ENCODE measurements around the gene EHD2. TPM values are rescaled to one million over a fixed set of nuclear protein-coding genes. Genes with fewer than 3 reads are reported as not detected.
"Not testable (repeated sequence)": the region's sequence is repeated elsewhere in the genome, so short reads cannot be mapped to it uniquely, and the experiment has no call there.

The EHD2 gene
- total RNA-seq, 1 experiment from 2014 or later = 60.5 TPM

DNA sequence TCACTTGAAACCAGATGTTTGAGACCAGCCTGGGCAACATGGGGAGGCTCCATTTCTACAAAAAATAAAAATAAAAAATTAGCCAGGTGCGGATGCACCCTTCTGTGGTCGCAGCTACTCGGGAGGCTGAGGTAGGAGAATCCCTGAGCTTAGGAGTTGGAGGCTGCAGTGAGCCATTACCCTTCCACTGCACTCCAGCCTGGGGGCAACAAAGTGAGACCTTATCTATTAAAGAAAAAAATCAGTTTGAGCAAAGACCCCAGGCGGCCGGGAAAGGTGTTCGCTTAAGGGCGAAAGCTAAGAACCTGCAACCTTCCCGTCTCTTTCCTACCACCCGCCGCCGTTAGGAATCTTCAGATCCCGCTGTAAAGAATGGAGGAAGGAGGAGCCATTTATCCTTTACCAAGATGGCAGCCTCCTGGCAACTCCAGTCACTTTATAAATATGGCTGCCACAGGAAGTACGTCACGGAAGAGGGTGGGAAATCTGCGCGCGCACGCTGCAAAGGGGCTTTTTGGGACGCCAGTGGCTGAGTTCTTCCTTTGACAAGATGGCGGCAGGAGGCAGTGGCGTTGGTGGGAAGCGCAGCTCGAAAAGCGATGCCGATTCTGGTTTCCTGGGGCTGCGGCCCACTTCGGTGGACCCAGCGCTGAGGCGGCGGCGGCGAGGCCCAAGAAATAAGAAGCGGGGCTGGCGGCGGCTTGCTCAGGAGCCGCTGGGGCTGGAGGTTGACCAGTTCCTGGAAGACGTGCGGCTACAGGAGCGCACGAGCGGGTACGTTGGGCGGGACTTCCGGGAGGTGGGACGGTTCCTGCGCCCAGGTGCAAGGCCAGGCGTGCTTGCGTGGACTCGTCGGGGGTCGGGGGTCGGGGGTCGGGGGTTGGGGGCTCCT lies 32.0 kb downstream of the EHD2 start, which contains the start of gene NOP53 (continued):
- TF ChIP-seq, protein P1, sequence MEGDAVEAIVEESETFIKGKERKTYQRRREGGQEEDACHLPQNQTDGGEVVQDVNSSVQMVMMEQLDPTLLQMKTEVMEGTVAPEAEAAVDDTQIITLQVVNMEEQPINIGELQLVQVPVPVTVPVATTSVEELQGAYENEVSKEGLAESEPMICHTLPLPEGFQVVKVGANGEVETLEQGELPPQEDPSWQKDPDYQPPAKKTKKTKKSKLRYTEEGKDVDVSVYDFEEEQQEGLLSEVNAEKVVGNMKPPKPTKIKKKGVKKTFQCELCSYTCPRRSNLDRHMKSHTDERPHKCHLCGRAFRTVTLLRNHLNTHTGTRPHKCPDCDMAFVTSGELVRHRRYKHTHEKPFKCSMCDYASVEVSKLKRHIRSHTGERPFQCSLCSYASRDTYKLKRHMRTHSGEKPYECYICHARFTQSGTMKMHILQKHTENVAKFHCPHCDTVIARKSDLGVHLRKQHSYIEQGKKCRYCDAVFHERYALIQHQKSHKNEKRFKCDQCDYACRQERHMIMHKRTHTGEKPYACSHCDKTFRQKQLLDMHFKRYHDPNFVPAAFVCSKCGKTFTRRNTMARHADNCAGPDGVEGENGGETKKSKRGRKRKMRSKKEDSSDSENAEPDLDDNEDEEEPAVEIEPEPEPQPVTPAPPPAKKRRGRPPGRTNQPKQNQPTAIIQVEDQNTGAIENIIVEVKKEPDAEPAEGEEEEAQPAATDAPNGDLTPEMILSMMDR (IDR thresholded peaks at IDR 0.05 in 2 of 3, conservative IDR thresholded peaks at IDR 0.05 in 1 of 3; ENCODE audit: borderline replicate concordance in 1 of 3, insufficient read depth in 1 of 3, low read depth in 2 of 3, low read length in 2 of 3) = peak in 1 of 3 experiments; percentile 1; a peak in 1 of 6 replicates
- TF ChIP-seq EZH2 (IDR thresholded peaks at IDR 0.05) (no peak), EGR1 (IDR thresholded peaks at IDR 0.05; ENCODE audit: low read depth) (peak; percentile 85), EZH2phosphoT487 (IDR thresholded peaks at IDR 0.05; ENCODE audit: borderline replicate concordance) (no peak), YY1 (IDR thresholded peaks at IDR 0.05; ENCODE audit: extremely low read depth, insufficient replicate concordance, low read depth, low read length) (peak; percentile 99), SIN3A (IDR thresholded peaks at IDR 0.05; ENCODE audit: low read depth) (0 out of 2 replicates have a peak, but pooled peaks have one; percentile 74), SRF (IDR thresholded peaks at IDR 0.05; ENCODE audit: low read depth) (no peak), JUND (IDR thresholded peaks at IDR 0.05) (no peak), CBX3 (IDR thresholded peaks at IDR 0.05; ENCODE audit: low read depth) (no peak), ELF1 (IDR thresholded peaks at IDR 0.05; ENCODE audit: borderline replicate concordance, low read depth) (no peak; the same call in 1 of the 2 replicates), ZFX (IDR thresholded peaks at IDR 0.05) (peak; percentile 40; the same call in 1 of the 2 replicates), POLR2AphosphoS5 (IDR thresholded peaks at IDR 0.05; ENCODE audit: low read depth, low read length) (peak; percentile 67), POLR2A (IDR thresholded peaks at IDR 0.05; ENCODE audit: borderline replicate concordance, extremely low read depth, insufficient read depth, insufficient read length) (no peak)
- TF ChIP-seq, protein P2, sequence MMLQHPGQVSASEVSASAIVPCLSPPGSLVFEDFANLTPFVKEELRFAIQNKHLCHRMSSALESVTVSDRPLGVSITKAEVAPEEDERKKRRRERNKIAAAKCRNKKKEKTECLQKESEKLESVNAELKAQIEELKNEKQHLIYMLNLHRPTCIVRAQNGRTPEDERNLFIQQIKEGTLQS (IDR thresholded peaks at IDR 0.05) = no peak
- TF ChIP-seq, protein P3, sequence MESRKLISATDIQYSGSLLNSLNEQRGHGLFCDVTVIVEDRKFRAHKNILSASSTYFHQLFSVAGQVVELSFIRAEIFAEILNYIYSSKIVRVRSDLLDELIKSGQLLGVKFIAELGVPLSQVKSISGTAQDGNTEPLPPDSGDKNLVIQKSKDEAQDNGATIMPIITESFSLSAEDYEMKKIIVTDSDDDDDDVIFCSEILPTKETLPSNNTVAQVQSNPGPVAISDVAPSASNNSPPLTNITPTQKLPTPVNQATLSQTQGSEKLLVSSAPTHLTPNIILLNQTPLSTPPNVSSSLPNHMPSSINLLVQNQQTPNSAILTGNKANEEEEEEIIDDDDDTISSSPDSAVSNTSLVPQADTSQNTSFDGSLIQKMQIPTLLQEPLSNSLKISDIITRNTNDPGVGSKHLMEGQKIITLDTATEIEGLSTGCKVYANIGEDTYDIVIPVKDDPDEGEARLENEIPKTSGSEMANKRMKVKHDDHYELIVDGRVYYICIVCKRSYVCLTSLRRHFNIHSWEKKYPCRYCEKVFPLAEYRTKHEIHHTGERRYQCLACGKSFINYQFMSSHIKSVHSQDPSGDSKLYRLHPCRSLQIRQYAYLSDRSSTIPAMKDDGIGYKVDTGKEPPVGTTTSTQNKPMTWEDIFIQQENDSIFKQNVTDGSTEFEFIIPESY (IDR thresholded peaks at IDR 0.05; ENCODE audit: extremely low read depth, insufficient replicate concordance, low read length) = no peak

DNA sequence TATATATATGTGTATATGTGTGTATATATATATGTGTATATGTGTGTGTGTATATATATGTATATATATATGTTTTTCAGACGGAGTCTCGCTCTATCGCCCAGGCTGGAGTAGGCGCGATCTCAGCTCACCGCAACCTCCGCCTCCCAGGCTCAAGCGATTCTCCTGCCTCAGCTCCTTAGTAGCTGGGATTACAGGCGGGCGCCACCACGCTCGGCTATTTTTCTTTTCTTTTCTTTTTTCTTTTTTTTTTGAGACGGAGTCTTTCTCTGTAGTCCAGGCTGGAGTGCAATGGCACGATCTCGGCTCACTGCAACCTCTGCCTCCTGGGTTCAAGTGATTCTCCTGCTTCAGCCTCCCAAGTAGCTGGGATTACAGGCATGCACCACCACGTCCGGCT lies 32.9 kb downstream of the EHD2 start:
- H3K9me2 ChIP-seq (ENCODE audit: insufficient read depth); DNase-seq (ENCODE audit: low read depth, low spot score); H3K9me3 ChIP-seq (ENCODE audit: control insufficient read depth in 1 of 2, insufficient read depth in 1 of 2, low read depth in 1 of 2, low read length in 2 of 2); RAD21 ChIA-PET (ENCODE audit: low non-redundant PET in 1 of 2, low total read pairs in 2 of 2, uncharacterized antibody in 2 of 2, unreplicated experiment in 2 of 2); intact Hi-C loops (cut with micrococcal nuclease); ATAC-seq; H2AFZ ChIP-seq (ENCODE audit: low read depth, low read length, poor library complexity, severe bottlenecking); H4K20me1 ChIP-seq (ENCODE audit: insufficient read depth); H3K27me3 ChIP-seq (ENCODE audit: insufficient read depth, low read length): not testable (repeated sequence)
- Histone ChIP-seq H3K4me3 (replicated peaks in 1 of 2; ENCODE audit: low read depth in 1 of 2, low read length in 2 of 2) (peak overlapping the region; percentile 74 to 83), H3K4me1 (ENCODE audit: control insufficient read depth in 1 of 2, insufficient read depth in 2 of 2, low read length in 2 of 2) (peaks cover 25 to 43% of the 10 kb centered on the region in 2 experiments), H3K79me2 (ENCODE audit: insufficient read depth, low read length) (peaks cover 50% of the 10 kb centered on the region), H3K9ac (ENCODE audit: low read length) (peak overlapping the region; percentile 88), H3K27ac (ENCODE audit: low read depth, low read length) (peak overlapping the region; percentile 85), H3K36me3 (ENCODE audit: control insufficient read depth in 1 of 2, insufficient read depth in 2 of 2, low read length in 2 of 2) (peaks cover 31 to 47% of the 10 kb centered on the region in 2 experiments), H3K4me2 (ENCODE audit: low read length) (peak overlapping the region; percentile 71)
- TSS peak; percentile 60 for BruUV-seq (replicated peaks)
- ChIA-PET POLR2A (interaction anchor here (1.2 to 5.2 kb wide), 2 partner anchors 33 to 41 kb away, joined by 3 to 32 read pairs; partner anchors contain the start of gene EHD2), CTCF (interaction anchor here (1.4 to 1.9 kb wide), 2 partner anchors 20 to 309 kb away, joined by 3 to 4 read pairs; no protein-coding TSS in a partner anchor)

All from HCT116 (cell line).